ENCODE measurements around the gene MOV10L1.

GRCh38 chr22:50082961-50083461, 6.8 kb upstream of the MOV10L1 start:
- TF ChIP-seq, protein P1, sequence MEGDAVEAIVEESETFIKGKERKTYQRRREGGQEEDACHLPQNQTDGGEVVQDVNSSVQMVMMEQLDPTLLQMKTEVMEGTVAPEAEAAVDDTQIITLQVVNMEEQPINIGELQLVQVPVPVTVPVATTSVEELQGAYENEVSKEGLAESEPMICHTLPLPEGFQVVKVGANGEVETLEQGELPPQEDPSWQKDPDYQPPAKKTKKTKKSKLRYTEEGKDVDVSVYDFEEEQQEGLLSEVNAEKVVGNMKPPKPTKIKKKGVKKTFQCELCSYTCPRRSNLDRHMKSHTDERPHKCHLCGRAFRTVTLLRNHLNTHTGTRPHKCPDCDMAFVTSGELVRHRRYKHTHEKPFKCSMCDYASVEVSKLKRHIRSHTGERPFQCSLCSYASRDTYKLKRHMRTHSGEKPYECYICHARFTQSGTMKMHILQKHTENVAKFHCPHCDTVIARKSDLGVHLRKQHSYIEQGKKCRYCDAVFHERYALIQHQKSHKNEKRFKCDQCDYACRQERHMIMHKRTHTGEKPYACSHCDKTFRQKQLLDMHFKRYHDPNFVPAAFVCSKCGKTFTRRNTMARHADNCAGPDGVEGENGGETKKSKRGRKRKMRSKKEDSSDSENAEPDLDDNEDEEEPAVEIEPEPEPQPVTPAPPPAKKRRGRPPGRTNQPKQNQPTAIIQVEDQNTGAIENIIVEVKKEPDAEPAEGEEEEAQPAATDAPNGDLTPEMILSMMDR (conservative IDR thresholded peaks at IDR 0.05; ENCODE audit: low read depth, low read length), result no peak
- no peak for TF ChIP-seq EZH2 (IDR thresholded peaks at IDR 0.05; ENCODE audit: borderline replicate concordance, low read depth, low read length, poor library complexity, severe bottlenecking)
